ENCODE results near the gene ACD. TPM values are rescaled to one million over a fixed set of nuclear protein-coding genes. Genes with fewer than 3 reads are reported as not detected.

ACD gene
- total and polyA plus RNA-seq, 2 donors (not counting 1 experiment from before 2014, with no cell fraction given) = 47.6 to 71.4 TPM

GRCh38 chr16:67655363-67655762 is 4.7 kb downstream of the ACD start:
- Histone ChIP-seq H3K4me3 (ENCODE audit: control extremely low read depth in 1 of 5, extremely low read depth in 1 of 5, insufficient read depth in 1 of 5, low read depth in 2 of 5, low read length in 4 of 5) (no peak overlapping the region), H3K9me3 (ENCODE audit: control extremely low read depth in 1 of 3, control insufficient read depth in 2 of 3, insufficient read depth in 1 of 3, low read length in 2 of 3) (no peaks in the 10 kb centered on the region), H3K4me1 (ENCODE audit: control insufficient read depth in 2 of 2, insufficient read depth in 2 of 2, low read length in 2 of 2) (peaks cover 8 to 14% of the 10 kb centered on the region in 2 donors), H3K4me2 (replicated peaks; ENCODE audit: low read depth, low read length, poor library complexity, severe bottlenecking) (no peak overlapping the region), H2AFZ (ENCODE audit: insufficient read depth, low read depth, low read length, poor library complexity, severe bottlenecking) (no peak overlapping the region), H4K20me1 (ENCODE audit: control insufficient read depth, insufficient read depth, low read length, poor library complexity, severe bottlenecking) (peaks cover 36% of the 10 kb centered on the region), H3K79me2 (ENCODE audit: control insufficient read depth, insufficient read depth, low read length) (peaks cover 18% of the 10 kb centered on the region), H3K27me3 (replicated peaks in 1 of 4; ENCODE audit: control extremely low read depth in 1 of 4, control insufficient read depth in 3 of 4, insufficient read depth in 4 of 4, low read length in 3 of 4) (no peaks in the 10 kb centered on the region), H3K36me3 (replicated peaks in 1 of 2; ENCODE audit: control extremely low read depth in 1 of 2, control insufficient read depth in 1 of 2, extremely low read depth in 1 of 2, insufficient read depth in 2 of 2, low read length in 1 of 2) (peaks cover 0 to 63% of the 10 kb centered on the region in 2 experiments), H3K9ac (ENCODE audit: low read length) (no peak overlapping the region), H3K27ac (ENCODE audit: low read length in 2 of 2) (no peak overlapping the region)
- 94% methylated on average over 4 of the region's 4 CpGs for WGBS (ENCODE audit: insufficient coverage)
- DNase-seq (no peak), ATAC-seq (ENCODE audit: low read depth) (no peak)
- Mint-ChIP-seq H3K4me1 (peaks cover 25% of the 10 kb centered on the region), H3K27ac (no peak overlapping the region), H3K27me3 (no peaks in the 10 kb centered on the region), H3K9me3 (ENCODE audit: insufficient read depth) (no peaks in the 10 kb centered on the region), H3K4me3 (peak overlapping the region; percentile 7)
- intact Hi-C loops (cut with micrococcal nuclease) = no loop called here
- CTCF ChIA-PET = no interaction called here
- POLR2A ChIA-PET = no interaction called here
- TF ChIP-seq EZH2 (IDR thresholded peaks at IDR 0.05; ENCODE audit: borderline replicate concordance, insufficient read depth, low read depth, low read length, poor library complexity, severe bottlenecking) = no peak
- no peak for TF ChIP-seq CTCF (IDR thresholded peaks at IDR 0.05)

GRCh38 chr16:67654403-67654911 is 5.6 kb downstream of the ACD start:
- H3K4me2 ChIP-seq (replicated peaks; ENCODE audit: low read depth, low read length, poor library complexity, severe bottlenecking) = no peak overlapping the region
- TF ChIP-seq CTCF (IDR thresholded peaks at IDR 0.05) = no peak
- TF ChIP-seq EZH2 (IDR thresholded peaks at IDR 0.05; ENCODE audit: borderline replicate concordance, insufficient read depth, low read depth, low read length, poor library complexity, severe bottlenecking) = no peak
- peaks cover 15% of the 10 kb centered on the region for H3K79me2 ChIP-seq (ENCODE audit: control insufficient read depth, insufficient read depth, low read length)
- peaks cover 8 to 10% of the 10 kb centered on the region in 2 donors for H3K4me1 ChIP-seq (ENCODE audit: control insufficient read depth in 2 of 2, insufficient read depth in 2 of 2, low read length in 2 of 2)
- H3K27me3 ChIP-seq (replicated peaks in 1 of 4; ENCODE audit: control extremely low read depth in 1 of 4, control insufficient read depth in 3 of 4, insufficient read depth in 4 of 4, low read length in 3 of 4) = no peaks in the 10 kb centered on the region
- peaks cover 0 to 72% of the 10 kb centered on the region in 2 experiments for H3K36me3 ChIP-seq (replicated peaks in 1 of 2; ENCODE audit: control extremely low read depth in 1 of 2, control insufficient read depth in 1 of 2, extremely low read depth in 1 of 2, insufficient read depth in 2 of 2, low read length in 1 of 2)
- intact Hi-C loops (cut with micrococcal nuclease) = no loop called here
- no peaks in the 10 kb centered on the region for H3K27me3 Mint-ChIP-seq
- peak overlapping the region; percentile 37 for H3K27ac Mint-ChIP-seq
- H3K9me3 ChIP-seq (ENCODE audit: control extremely low read depth in 1 of 3, control insufficient read depth in 2 of 3, insufficient read depth in 1 of 3, low read length in 2 of 3) = no peaks in the 10 kb centered on the region
- H3K4me1 Mint-ChIP-seq = peaks cover 21% of the 10 kb centered on the region
- WGBS (ENCODE audit: insufficient coverage) = 95% methylated on average over 28 of the region's 30 CpGs
- H2AFZ ChIP-seq (ENCODE audit: insufficient read depth, low read depth, low read length, poor library complexity, severe bottlenecking) = no peak overlapping the region
- DNase-seq = no peak
- no peak overlapping the region for H3K4me3 ChIP-seq (ENCODE audit: control extremely low read depth in 1 of 5, extremely low read depth in 1 of 5, insufficient read depth in 1 of 5, low read depth in 2 of 5, low read length in 4 of 5)
- no peak overlapping the region for H3K27ac ChIP-seq (ENCODE audit: low read length in 2 of 2)
- H3K4me3 Mint-ChIP-seq = no peak overlapping the region
- no peaks in the 10 kb centered on the region for H3K9me3 Mint-ChIP-seq (ENCODE audit: insufficient read depth)
- POLR2A ChIA-PET = interaction anchor here (0.6 kb wide), 1 partner anchor 138 kb away, joined by 9 read pairs; no protein-coding TSS in a partner anchor
- CTCF ChIA-PET = no interaction called here
- peaks cover 38% of the 10 kb centered on the region for H4K20me1 ChIP-seq (ENCODE audit: control insufficient read depth, insufficient read depth, low read length, poor library complexity, severe bottlenecking)
- ATAC-seq (ENCODE audit: low read depth) = no peak
- no peak overlapping the region for H3K9ac ChIP-seq (ENCODE audit: low read length)
